Common myeloid progenitor, CD34-positive (primary cell): ENCODE data around the gene SLC44A4.

Experiments
- CTCF ChIA-PET: fragments of 350-600 bp; sonication (Branson Sonifier 250); formaldehyde crosslinking; loops from one replicate; lab custom pipeline; 2021; ENCODE audit warnings: antibody characterized with exemption; lab: Charles Lee
- POLR2A ChIA-PET: fragments of 350-600 bp; sonication (Branson Sonifier 250); formaldehyde crosslinking; loops from one replicate; lab custom pipeline; 2021; ENCODE audit warnings: antibody characterized with exemption; lab: Charles Lee
- DNase-seq, 3 donors: peaks; one replicate each; pipeline versions ENCODE4 v3.0.0 to v3.0.0-alpha.2; 2013
- H3K27ac ChIP-seq, 2 experiments: 1 replicate in 1 of 2; 2 replicates in 1 of 2; pipeline ENCODE4 v1.7.0; 2013; ENCODE audit warnings: inconsistent platforms in 2 of 2, low read length in 2 of 2, mild to moderate bottlenecking in 2 of 2, low read depth in 1 of 2, moderate library complexity in 1 of 2; ENCODE audit not compliant: severe bottlenecking in 2 of 2, insufficient read depth in 1 of 2, poor library complexity in 1 of 2
- H3K27me3 ChIP-seq, 5 experiments: replicated peaks in 2 of 5; 1 replicate in 3 of 5; 2 replicates in 2 of 5; pipeline versions ENCODE4 v1.6.1 to v1.7.0; 2013; ENCODE audit warnings: low read length in 4 of 5, mild to moderate bottlenecking in 2 of 5, moderate library complexity in 2 of 5, inconsistent platforms in 1 of 5; ENCODE audit not compliant: insufficient read depth in 5 of 5, control insufficient read depth in 4 of 5
- H3K36me3 ChIP-seq, 4 experiments: 1 replicate in 2 of 4; 2 replicates in 2 of 4; pipeline versions ENCODE4 v1.6.1 to v1.7.0; 2013; ENCODE audit warnings: low read length in 3 of 4, control low read depth in 1 of 4, mild to moderate bottlenecking in 1 of 4; ENCODE audit not compliant: control insufficient read depth in 4 of 4, insufficient read depth in 4 of 4
- H3K4me1 ChIP-seq, 4 experiments: 1 replicate in 3 of 4; 2 replicates in 1 of 4; pipeline versions ENCODE4 v1.6.1 to v1.7.1; 2013; ENCODE audit warnings: low read length in 3 of 4, mild to moderate bottlenecking in 3 of 4, control low read depth in 1 of 4, inconsistent platforms in 1 of 4, moderate library complexity in 1 of 4; ENCODE audit not compliant: control insufficient read depth in 4 of 4, insufficient read depth in 4 of 4; ENCODE audit errors: control extremely low read depth in 1 of 4
- H3K4me3 ChIP-seq, 7 experiments: 1 replicate in 4 of 7; 2 replicates in 3 of 7; pipeline versions ENCODE4 v1.5.1 to v1.7.0; 2013; ENCODE audit warnings: mild to moderate bottlenecking in 7 of 7, low read length in 6 of 7, moderate library complexity in 6 of 7, inconsistent platforms in 2 of 7, low read depth in 2 of 7, control low read depth in 1 of 7; ENCODE audit not compliant: insufficient read depth in 4 of 7, control insufficient read depth in 1 of 7; ENCODE audit errors: extremely low read depth in 1 of 7
- H3K9me3 ChIP-seq, 5 experiments: 1 replicate in 4 of 5; 2 replicates in 1 of 5; pipeline versions ENCODE4 v1.6.1 to v1.7.1; 2013; ENCODE audit warnings: low read length in 4 of 5, mild to moderate bottlenecking in 2 of 5, inconsistent platforms in 1 of 5, low read depth in 1 of 5, moderate library complexity in 1 of 5; ENCODE audit not compliant: control insufficient read depth in 4 of 5, insufficient read depth in 2 of 5; ENCODE audit errors: control extremely low read depth in 1 of 5
- WGBS: methylation state at CpG from one replicate; pipeline ENCODE4 v1.1.5; 2013; ENCODE audit not compliant: insufficient coverage; 5-methylcytosine and 5-hydroxymethylcytosine counted together

The SLC44A4 gene

GRCh38 chr6:31877125-31877650 is 1.6 kb downstream of the SLC44A4 start:
- 83% methylated on average over 3 of the region's 3 CpGs for WGBS
- DNase-seq = no peak
- Histone ChIP-seq H3K36me3 (peaks cover 3 to 25% (median 24%) of the 10 kb centered on the region in 4 experiments), H3K9me3 (no peaks in the 10 kb centered on the region), H3K4me1 (peaks cover 0 to 2% (median 0%) of the 10 kb centered on the region in 4 experiments), H3K27ac (no peak overlapping the region), H3K27me3 (no peaks in the 10 kb centered on the region), H3K4me3 (no peak overlapping the region)
- POLR2A ChIA-PET = no interaction called here
- CTCF ChIA-PET = interaction anchor here (0.6 to 3.0 kb wide), 2 partner anchors 13 to 53 kb away, joined by 4 to 14 read pairs; partner anchors contain the start of gene NEU1

DNA sequence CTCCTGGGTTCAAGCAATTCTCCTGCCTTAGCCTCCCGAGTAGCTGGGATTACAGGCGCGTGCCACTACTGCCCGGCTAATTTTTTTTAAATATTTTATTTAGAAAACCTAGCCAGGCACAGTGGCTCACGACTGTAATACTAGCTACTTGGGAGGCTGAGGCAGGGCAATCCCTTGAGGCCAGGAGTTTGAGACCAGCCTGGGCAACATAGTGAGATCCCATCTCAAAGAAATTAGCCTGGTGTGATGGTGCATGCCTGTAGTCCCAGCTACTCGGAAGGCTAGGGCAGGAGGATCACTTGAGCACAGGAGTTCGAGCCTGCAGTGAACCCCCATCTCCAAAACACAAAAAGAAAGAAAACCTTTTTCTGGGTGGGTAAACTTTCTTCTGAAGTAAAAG is 2.4 kb downstream of the SLC44A4 start:
- CTCF ChIA-PET = interaction anchor here (2.8 to 3.0 kb wide), 2 partner anchors 12 kb away, joined by 14 read pairs; partner anchors contain the start of gene NEU1
- Histone ChIP-seq H3K36me3 (peaks cover under 1 to 19% (median 19%) of the 10 kb centered on the region in 4 experiments), H3K27me3 (peaks cover 0 to 3% (median 0%) of the 10 kb centered on the region in 5 experiments), H3K4me3 (no peak overlapping the region), H3K9me3 (no peaks in the 10 kb centered on the region), H3K4me1 (peaks cover 0 to 2% (median 0%) of the 10 kb centered on the region in 4 experiments), H3K27ac (no peak overlapping the region)
- WGBS = 100% methylated on average over 4 of the region's 7 CpGs
- no peak for DNase-seq
- POLR2A ChIA-PET = no interaction called here

DNA sequence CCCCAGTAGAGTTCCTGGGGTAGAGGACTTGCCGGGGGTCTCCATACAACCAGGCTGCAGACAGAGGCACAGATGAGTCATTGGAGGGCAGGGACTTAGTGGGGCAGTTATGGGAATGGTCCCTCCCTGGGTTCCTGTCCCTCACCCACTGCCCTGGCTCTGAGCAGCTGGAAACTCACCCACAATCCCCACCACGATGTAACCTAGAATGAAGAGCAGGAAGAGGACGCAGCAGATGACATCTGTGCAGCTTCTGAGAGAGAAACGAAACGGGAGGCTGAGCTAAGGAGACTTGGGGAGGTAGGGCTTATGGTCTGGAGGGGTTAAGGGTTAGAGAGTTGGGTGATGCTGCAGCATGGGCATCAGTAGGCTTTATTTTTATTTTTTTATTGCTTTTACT is 2.9 kb downstream of the SLC44A4 start:
- peaks cover 0 to 2% (median 0%) of the 10 kb centered on the region in 4 experiments for H3K4me1 ChIP-seq
- H3K36me3 ChIP-seq = peaks cover 0 to 15% (median 14%) of the 10 kb centered on the region in 4 experiments
- peaks cover 0 to 3% (median 0%) of the 10 kb centered on the region in 5 experiments for H3K27me3 ChIP-seq
- no peaks in the 10 kb centered on the region for H3K9me3 ChIP-seq
- 73% methylated on average over 3 of the region's 5 CpGs for WGBS
- no peak for DNase-seq
- no peak overlapping the region for H3K27ac ChIP-seq
- POLR2A ChIA-PET = no interaction called here
- CTCF ChIA-PET = interaction anchor here (1.0 to 3.0 kb wide), 3 partner anchors 12 to 18 kb away, joined by 3 to 14 read pairs (median 14); partner anchors contain the start of gene NEU1
- no peak overlapping the region for H3K4me3 ChIP-seq

- peaks cover 0 to 7% (median 5%) of the 10 kb centered on the region in 4 experiments for H3K36me3 ChIP-seq
- peaks cover 0 to 2% (median 0%) of the 10 kb centered on the region in 4 experiments for H3K4me1 ChIP-seq
- WGBS = 70% methylated on average over 2 of the region's 5 CpGs
- H3K9me3 ChIP-seq = no peaks in the 10 kb centered on the region
- H3K27me3 ChIP-seq = peaks cover 0 to 3% (median 0%) of the 10 kb centered on the region in 5 experiments
- no peak overlapping the region for H3K4me3 ChIP-seq
- no peak for DNase-seq
- POLR2A ChIA-PET = interaction anchor here (0.5 kb wide), 1 partner anchor 23 kb away, joined by 6 read pairs; the partner anchor contains the start of gene EHMT2
- no peak overlapping the region for H3K27ac ChIP-seq
- CTCF ChIA-PET = interaction anchor here (1.0 to 3.0 kb wide), 4 partner anchors 11 to 40 kb away, joined by 3 to 14 read pairs (median 8); partner anchors contain the start of gene NEU1
Measured at GRCh38 chr6:31874836-31875572, 3.8 kb downstream of the SLC44A4 start.

DNA sequence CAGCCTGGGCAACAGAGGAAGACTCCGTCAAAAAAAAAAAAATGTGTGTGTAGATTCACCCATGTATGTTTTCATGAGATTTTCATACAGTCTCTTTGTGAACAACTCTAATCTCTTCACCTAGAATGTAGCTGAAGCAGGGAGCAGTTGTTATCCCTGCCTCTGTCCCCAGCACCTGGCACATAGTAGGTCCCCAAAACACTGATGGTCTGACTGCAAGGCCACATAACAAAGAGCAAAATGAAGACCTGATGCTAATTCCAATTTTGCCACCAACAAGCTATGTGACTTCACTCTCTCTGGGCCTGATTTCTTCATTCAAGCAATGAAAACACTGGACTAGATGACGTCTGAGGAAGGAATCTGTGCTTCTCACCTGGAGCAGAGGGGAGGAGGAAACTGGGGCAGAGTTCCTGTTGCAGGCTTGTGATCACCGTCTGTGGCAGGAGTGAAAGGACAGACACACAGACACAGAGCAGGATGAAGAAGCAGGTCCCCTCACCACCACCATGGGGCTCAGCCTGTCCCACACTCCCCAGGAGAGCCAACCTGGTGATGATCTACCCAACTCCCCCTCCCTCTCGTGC is 4.6 kb downstream of the SLC44A4 start:
- no peaks in the 10 kb centered on the region for H3K9me3 ChIP-seq
- peaks cover 0 to 3% (median 0%) of the 10 kb centered on the region in 5 experiments for H3K27me3 ChIP-seq
- ChIA-PET CTCF (interaction anchor here (1.3 to 2.8 kb wide), 2 partner anchors 14 to 39 kb away, joined by 3 to 14 read pairs; no protein-coding TSS in a partner anchor), POLR2A (interaction anchor here (0.5 kb wide), 1 partner anchor 23 kb away, joined by 6 read pairs; the partner anchor contains the start of gene EHMT2)
- no peak overlapping the region for H3K4me3 ChIP-seq
- 83% methylated on average over 3 of the region's 4 CpGs for WGBS
- peaks cover 0 to 2% (median 0%) of the 10 kb centered on the region in 4 experiments for H3K4me1 ChIP-seq
- no peak for DNase-seq
- H3K27ac ChIP-seq = no peak overlapping the region
- no peaks in the 10 kb centered on the region for H3K36me3 ChIP-seq

DNA sequence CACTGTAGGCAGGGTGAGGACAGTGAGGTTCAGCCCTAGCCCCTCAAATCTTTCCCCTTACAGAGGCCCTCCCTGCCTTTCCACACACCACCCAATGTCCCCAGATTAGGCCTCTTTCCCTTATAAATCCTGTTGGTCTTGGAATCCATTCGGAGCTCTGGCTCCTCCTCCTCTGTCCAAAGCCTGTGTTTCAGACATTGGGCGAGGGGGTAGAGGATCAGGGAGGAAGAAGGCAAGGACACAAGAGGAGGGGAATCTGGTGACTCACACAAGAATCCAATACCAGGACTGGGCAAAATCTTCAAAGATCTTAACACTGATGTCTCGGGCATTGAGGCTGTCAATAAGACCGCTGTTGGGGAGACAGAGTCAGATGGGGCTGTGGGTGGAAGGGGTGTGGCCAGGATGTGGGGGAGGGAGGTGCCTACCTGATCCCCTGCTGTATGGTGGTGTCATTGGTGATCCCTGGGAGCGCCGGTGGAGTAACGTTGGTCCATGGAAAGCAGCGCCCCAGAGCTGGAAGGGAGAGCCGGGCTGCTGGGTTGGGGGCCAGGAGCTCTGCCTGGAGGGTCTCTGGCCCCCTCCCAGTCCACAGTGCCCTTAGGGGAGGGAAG is 7.6 kb downstream of the SLC44A4 start:
- WGBS = 82% methylated on average over 8 of the region's 9 CpGs

More for the DNA sequence above, 7.6 kb downstream of the SLC44A4 start:
- H3K4me3 ChIP-seq = no peak overlapping the region
- CTCF ChIA-PET = interaction anchor here (2.9 kb wide), 1 partner anchor 12 kb away, joined by 11 read pairs; no protein-coding TSS in a partner anchor
- H3K27ac ChIP-seq = no peak overlapping the region
- DNase-seq = no peak
- POLR2A ChIA-PET = no interaction called here
- peaks cover 0 to 2% (median 0%) of the 10 kb centered on the region in 4 experiments for H3K4me1 ChIP-seq
- H3K9me3 ChIP-seq = no peaks in the 10 kb centered on the region
- H3K36me3 ChIP-seq = no peaks in the 10 kb centered on the region
- H3K27me3 ChIP-seq = peaks cover 0 to 3% (median 0%) of the 10 kb centered on the region in 5 experiments
